Measurements from ENCODE around the gene TRIM26. TPM values are rescaled to one million over a fixed set of nuclear protein-coding genes. Genes with fewer than 3 reads are reported as not detected.

Gene TRIM26
- total and polyA plus RNA-seq, 2 of the 13 experiments (the other 11 are each of a cell fraction or from before 2014, with no cell fraction given) = 27.1 to 38.7 TPM

- 0 out of 2 replicates have a peak, but pooled peaks have one; percentile 14 for TF ChIP-seq PAXIP1 (CRISPR knock-in tag; conservative IDR thresholded peaks at IDR 0.05)
- peak; percentile 27; the same call in 1 of the 2 replicates for TF ChIP-seq ZNF607 (CRISPR knock-in tag; IDR thresholded peaks at IDR 0.05; ENCODE audit: borderline replicate concordance)
- no peak for TF ChIP-seq ZFY (CRISPR knock-in tag; IDR thresholded peaks at IDR 0.05)
- TF ChIP-seq, protein P1, sequence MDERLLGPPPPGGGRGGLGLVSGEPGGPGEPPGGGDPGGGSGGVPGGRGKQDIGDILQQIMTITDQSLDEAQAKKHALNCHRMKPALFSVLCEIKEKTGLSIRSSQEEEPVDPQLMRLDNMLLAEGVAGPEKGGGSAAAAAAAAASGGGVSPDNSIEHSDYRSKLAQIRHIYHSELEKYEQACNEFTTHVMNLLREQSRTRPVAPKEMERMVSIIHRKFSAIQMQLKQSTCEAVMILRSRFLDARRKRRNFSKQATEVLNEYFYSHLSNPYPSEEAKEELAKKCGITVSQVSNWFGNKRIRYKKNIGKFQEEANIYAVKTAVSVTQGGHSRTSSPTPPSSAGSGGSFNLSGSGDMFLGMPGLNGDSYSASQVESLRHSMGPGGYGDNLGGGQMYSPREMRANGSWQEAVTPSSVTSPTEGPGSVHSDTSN (CRISPR knock-in tag; IDR thresholded peaks at IDR 0.05) = no peak
- TF ChIP-seq, protein P2, sequence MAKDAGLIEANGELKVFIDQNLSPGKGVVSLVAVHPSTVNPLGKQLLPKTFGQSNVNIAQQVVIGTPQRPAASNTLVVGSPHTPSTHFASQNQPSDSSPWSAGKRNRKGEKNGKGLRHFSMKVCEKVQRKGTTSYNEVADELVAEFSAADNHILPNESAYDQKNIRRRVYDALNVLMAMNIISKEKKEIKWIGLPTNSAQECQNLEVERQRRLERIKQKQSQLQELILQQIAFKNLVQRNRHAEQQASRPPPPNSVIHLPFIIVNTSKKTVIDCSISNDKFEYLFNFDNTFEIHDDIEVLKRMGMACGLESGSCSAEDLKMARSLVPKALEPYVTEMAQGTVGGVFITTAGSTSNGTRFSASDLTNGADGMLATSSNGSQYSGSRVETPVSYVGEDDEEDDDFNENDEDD (CRISPR knock-in tag; IDR thresholded peaks at IDR 0.05; ENCODE audit: borderline replicate concordance) = no peak
- TF ChIP-seq MAF1 (CRISPR knock-in tag; IDR thresholded peaks at IDR 0.05; ENCODE audit: borderline replicate concordance) = no peak
- TF ChIP-seq MEIS2 (CRISPR knock-in tag; IDR thresholded peaks at IDR 0.05) = no peak
- no peak for TF ChIP-seq ZNF431 (CRISPR knock-in tag; IDR thresholded peaks at IDR 0.05; ENCODE audit: borderline replicate concordance, low read depth)
- TF ChIP-seq E2F2 (CRISPR knock-in tag; IDR thresholded peaks at IDR 0.05; ENCODE audit: borderline replicate concordance) = no peak
- TF ChIP-seq, protein P3, sequence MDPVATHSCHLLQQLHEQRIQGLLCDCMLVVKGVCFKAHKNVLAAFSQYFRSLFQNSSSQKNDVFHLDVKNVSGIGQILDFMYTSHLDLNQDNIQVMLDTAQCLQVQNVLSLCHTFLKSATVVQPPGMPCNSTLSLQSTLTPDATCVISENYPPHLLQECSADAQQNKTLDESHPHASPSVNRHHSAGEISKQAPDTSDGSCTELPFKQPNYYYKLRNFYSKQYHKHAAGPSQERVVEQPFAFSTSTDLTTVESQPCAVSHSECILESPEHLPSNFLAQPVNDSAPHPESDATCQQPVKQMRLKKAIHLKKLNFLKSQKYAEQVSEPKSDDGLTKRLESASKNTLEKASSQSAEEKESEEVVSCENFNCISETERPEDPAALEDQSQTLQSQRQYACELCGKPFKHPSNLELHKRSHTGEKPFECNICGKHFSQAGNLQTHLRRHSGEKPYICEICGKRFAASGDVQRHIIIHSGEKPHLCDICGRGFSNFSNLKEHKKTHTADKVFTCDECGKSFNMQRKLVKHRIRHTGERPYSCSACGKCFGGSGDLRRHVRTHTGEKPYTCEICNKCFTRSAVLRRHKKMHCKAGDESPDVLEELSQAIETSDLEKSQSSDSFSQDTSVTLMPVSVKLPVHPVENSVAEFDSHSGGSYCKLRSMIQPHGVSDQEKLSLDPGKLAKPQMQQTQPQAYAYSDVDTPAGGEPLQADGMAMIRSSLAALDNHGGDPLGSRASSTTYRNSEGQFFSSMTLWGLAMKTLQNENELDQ (CRISPR knock-in tag; IDR thresholded peaks at IDR 0.05; ENCODE audit: borderline replicate concordance) = no peak
- TF ChIP-seq ZC3H4 (CRISPR knock-in tag; IDR thresholded peaks at IDR 0.05; ENCODE audit: borderline replicate concordance) = no peak
- TF ChIP-seq HNRNPK (IDR thresholded peaks at IDR 0.05; ENCODE audit: low read depth, low read length, poor library complexity, severe bottlenecking) = no peak
- TF ChIP-seq ZNF777 (CRISPR knock-in tag; IDR thresholded peaks at IDR 0.05) = no peak
- 0 out of 2 replicates have a peak, but pooled peaks have one; percentile 20 for TF ChIP-seq POGZ (CRISPR knock-in tag; IDR thresholded peaks at IDR 0.05)
- TF ChIP-seq ZNF530 (CRISPR knock-in tag; IDR thresholded peaks at IDR 0.05; ENCODE audit: low read depth) = no peak
- no peak for TF ChIP-seq TOE1 (CRISPR knock-in tag; IDR thresholded peaks at IDR 0.05)
Observed at GRCh38 chr6:30200551-30201281, 12.5 kb downstream of the TRIM26 start (continued).
